GM12892 (cell line): Measurements from ENCODE around the gene ZC3H12A.

Source experiments
- POLR2A ChIP-seq: IDR thresholded peaks from 2 replicates; pipeline ENCODE4 v1.6.1; 2011; ENCODE audit warnings: low read depth, low read length, control low read depth
- POLR2AphosphoS5 ChIP-seq: IDR thresholded peaks from 2 replicates; pipeline ENCODE4 v1.6.1; 2011; ENCODE audit warnings: low read depth, low read length, control low read depth
- TAF1 ChIP-seq: IDR thresholded peaks from 2 replicates; pipeline ENCODE4 v1.6.1; 2011; ENCODE audit warnings: low read depth, mild to moderate bottlenecking, control low read depth, low read length, borderline replicate concordance

GRCh38 chr1:37517569-37517968 is 43.2 kb downstream of the ZC3H12A start:
- TF ChIP-seq POLR2A (no peak), POLR2AphosphoS5 (no peak), TAF1 (no peak)
